ENCODE measurements around the gene RPH3AL.
"Not testable (repeated sequence)": the region's sequence is repeated elsewhere in the genome, so short reads cannot be mapped to it uniquely, and the experiment has no call there.

Gene RPH3AL

GRCh38 chr17:281365-281999 lies 71.1 kb downstream of the RPH3AL start:
- DNase-seq, result no peak

GRCh38 chr17:280901-281300 lies 71.7 kb downstream of the RPH3AL start:
- no peak for DNase-seq

- DNase-seq, result no peak
Measured at GRCh38 chr17:280216-280615, 72.4 kb downstream of the RPH3AL start.

- no peak for DNase-seq
Measured at GRCh38 chr17:279776-280175, 72.8 kb downstream of the RPH3AL start.

GRCh38 chr17:279331-279730 lies 73.3 kb downstream of the RPH3AL start:
- DNase-seq, result no peak

GRCh38 chr17:278676-279059 lies 73.9 kb downstream of the RPH3AL start:
- no peak for DNase-seq

- DNase-seq, result no peak
Measured at GRCh38 chr17:278055-278675, 74.4 kb downstream of the RPH3AL start.

GRCh38 chr17:274902-275301 lies 77.7 kb downstream of the RPH3AL start:
- DNase-seq, result no peak

- DNase-seq, result no peak
Measured at GRCh38 chr17:273981-274832, 78.4 kb downstream of the RPH3AL start.

GRCh38 chr17:272856-273255 lies 79.8 kb downstream of the RPH3AL start:
- not testable (repeated sequence) for DNase-seq

GRCh38 chr17:271928-272623 lies 80.5 kb downstream of the RPH3AL start:
- not testable (repeated sequence) for DNase-seq

- no peak for DNase-seq
Measured at GRCh38 chr17:269616-270514, 82.7 kb downstream of the RPH3AL start.

- DNase-seq, result no peak
Measured at GRCh38 chr17:266701-267667, 85.6 kb downstream of the RPH3AL start.

- no peak for DNase-seq
Measured at GRCh38 chr17:266219-266618, 86.4 kb downstream of the RPH3AL start.

- no peak for DNase-seq
Measured at GRCh38 chr17:265718-266117, 86.9 kb downstream of the RPH3AL start.

- DNase-seq, result no peak
Measured at GRCh38 chr17:263773-264172, 88.8 kb downstream of the RPH3AL start.

GRCh38 chr17:263271-263670 lies 89.3 kb downstream of the RPH3AL start:
- DNase-seq, result no peak

GRCh38 chr17:261635-262034 lies 91.0 kb downstream of the RPH3AL start:
- DNase-seq, result no peak

- DNase-seq, result no peak
Measured at GRCh38 chr17:260944-261343, 91.7 kb downstream of the RPH3AL start.

- no peak for DNase-seq
Measured at GRCh38 chr17:260031-260791, 92.4 kb downstream of the RPH3AL start.

Data from fibroblast of skin of scalp (primary cell).